ENCODE data around the gene NACAD.
A peak's percentile ranks its signal among the peaks of the same experiment; 100 is the strongest.
"Not testable (repeated sequence)": the region's sequence is repeated elsewhere in the genome, so short reads cannot be mapped to it uniquely, and the experiment has no call there.

Gene NACAD

GRCh38 chr7:45036796-45037195 is 52.0 kb downstream of the NACAD start:
- peaks cover 61% of the 10 kb centered on the region for H3K36me3 Mint-ChIP-seq (ENCODE audit: insufficient read depth)
- peak overlapping the region; percentile 73 for H3K4me3 Mint-ChIP-seq
- DNase-seq (ENCODE audit: low spot score in 2 of 2) (no peak), ATAC-seq (replicated peaks; ENCODE audit: extremely low read depth, poor library complexity, severe bottlenecking) (peak; percentile 33)
- no peaks in the 10 kb centered on the region for H3K9me3 Mint-ChIP-seq
- H3K27ac Mint-ChIP-seq (ENCODE audit: low read depth), result peak overlapping the region; percentile 84
- peaks cover 82% of the 10 kb centered on the region for H3K4me1 Mint-ChIP-seq
- H3K27me3 Mint-ChIP-seq, result no peaks in the 10 kb centered on the region

GRCh38 chr7:45036317-45036716 is 52.5 kb downstream of the NACAD start:
- Mint-ChIP-seq H3K4me3 (peak overlapping the region; percentile 73), H3K27me3 (no peaks in the 10 kb centered on the region), H3K4me1 (peaks cover 80% of the 10 kb centered on the region), H3K9me3 (no peaks in the 10 kb centered on the region), H3K27ac (ENCODE audit: low read depth) (peak overlapping the region; percentile 84), H3K36me3 (ENCODE audit: insufficient read depth) (peaks cover 59% of the 10 kb centered on the region)
- no peak for ATAC-seq (replicated peaks; ENCODE audit: extremely low read depth, poor library complexity, severe bottlenecking)
- no peak for DNase-seq (ENCODE audit: low spot score in 2 of 2)

GRCh38 chr7:45035893-45036292 is 52.9 kb downstream of the NACAD start:
- H3K9me3 Mint-ChIP-seq, result no peaks in the 10 kb centered on the region
- no peaks in the 10 kb centered on the region for H3K27me3 Mint-ChIP-seq
- H3K27ac Mint-ChIP-seq (ENCODE audit: low read depth), result peak overlapping the region; percentile 84
- peak overlapping the region; percentile 73 for H3K4me3 Mint-ChIP-seq
- ATAC-seq (replicated peaks; ENCODE audit: extremely low read depth, poor library complexity, severe bottlenecking) (peak; percentile 38), DNase-seq (ENCODE audit: low spot score in 2 of 2) (no peak)
- H3K36me3 Mint-ChIP-seq (ENCODE audit: insufficient read depth), result peaks cover 55% of the 10 kb centered on the region
- peaks cover 76% of the 10 kb centered on the region for H3K4me1 Mint-ChIP-seq

GRCh38 chr7:45035371-45035770 is 53.4 kb downstream of the NACAD start:
- peak overlapping the region; percentile 84 for H3K27ac Mint-ChIP-seq (ENCODE audit: low read depth)
- no peak for DNase-seq (ENCODE audit: low spot score in 2 of 2)
- peaks cover 72% of the 10 kb centered on the region for H3K4me1 Mint-ChIP-seq
- H3K4me3 Mint-ChIP-seq, result peak overlapping the region; percentile 73
- H3K27me3 Mint-ChIP-seq, result no peaks in the 10 kb centered on the region
- no peak for ATAC-seq (replicated peaks; ENCODE audit: extremely low read depth, poor library complexity, severe bottlenecking)
- peaks cover 50% of the 10 kb centered on the region for H3K36me3 Mint-ChIP-seq (ENCODE audit: insufficient read depth)
- H3K9me3 Mint-ChIP-seq, result no peaks in the 10 kb centered on the region

- Mint-ChIP-seq H3K36me3 (ENCODE audit: insufficient read depth) (peaks cover 49% of the 10 kb centered on the region), H3K4me3 (peak overlapping the region; percentile 13), H3K27ac (ENCODE audit: low read depth) (peak overlapping the region; percentile 84), H3K4me1 (peaks cover 75% of the 10 kb centered on the region)
- not testable (repeated sequence) for H3K9me3 Mint-ChIP-seq; ATAC-seq (replicated peaks; ENCODE audit: extremely low read depth, poor library complexity, severe bottlenecking); DNase-seq (ENCODE audit: low spot score in 2 of 2); H3K27me3 Mint-ChIP-seq
Measured at GRCh38 chr7:45034710-45035109, 54.1 kb downstream of the NACAD start.

GRCh38 chr7:45033931-45034290 is 54.9 kb downstream of the NACAD start:
- H3K4me3 Mint-ChIP-seq, result peak overlapping the region; percentile 67
- DNase-seq (ENCODE audit: low spot score in 2 of 2) (no peak), ATAC-seq (replicated peaks; ENCODE audit: extremely low read depth, poor library complexity, severe bottlenecking) (no peak)

GRCh38 chr7:45033261-45033930 is 55.4 kb downstream of the NACAD start:
- DNase-seq (ENCODE audit: low spot score in 2 of 2), result no peak
- no peaks in the 10 kb centered on the region for H3K27me3 Mint-ChIP-seq
- ATAC-seq (replicated peaks; ENCODE audit: extremely low read depth, poor library complexity, severe bottlenecking), result peak; percentile 67
- no peaks in the 10 kb centered on the region for H3K9me3 Mint-ChIP-seq
- H3K4me3 Mint-ChIP-seq, result peak overlapping the region; percentile 67
- peak overlapping the region; percentile 75 for H3K27ac Mint-ChIP-seq (ENCODE audit: low read depth)
- H3K4me1 Mint-ChIP-seq, result peaks cover 75% of the 10 kb centered on the region
- H3K36me3 Mint-ChIP-seq (ENCODE audit: insufficient read depth), result peaks cover 38% of the 10 kb centered on the region

More at GRCh38 chr7:45033931-45034290, 54.9 kb downstream of the NACAD start:
- no peaks in the 10 kb centered on the region for H3K9me3 Mint-ChIP-seq
- H3K27me3 Mint-ChIP-seq, result no peaks in the 10 kb centered on the region
- H3K27ac Mint-ChIP-seq (ENCODE audit: low read depth), result no peak overlapping the region
- H3K4me1 Mint-ChIP-seq, result peaks cover 76% of the 10 kb centered on the region
- peaks cover 42% of the 10 kb centered on the region for H3K36me3 Mint-ChIP-seq (ENCODE audit: insufficient read depth)

GRCh38 chr7:45032421-45032820 is 56.3 kb downstream of the NACAD start:
- Mint-ChIP-seq H3K4me3 (peak overlapping the region; percentile 67), H3K27me3 (no peaks in the 10 kb centered on the region), H3K27ac (ENCODE audit: low read depth) (peak overlapping the region; percentile 75), H3K4me1 (peaks cover 68% of the 10 kb centered on the region), H3K36me3 (ENCODE audit: insufficient read depth) (peaks cover 36% of the 10 kb centered on the region), H3K9me3 (no peaks in the 10 kb centered on the region)
- no peak for ATAC-seq (replicated peaks; ENCODE audit: extremely low read depth, poor library complexity, severe bottlenecking)
- no peak for DNase-seq (ENCODE audit: low spot score in 2 of 2)

- DNase-seq (ENCODE audit: low spot score in 2 of 2) (no peak), ATAC-seq (replicated peaks; ENCODE audit: extremely low read depth, poor library complexity, severe bottlenecking) (no peak)
- peaks cover 38% of the 10 kb centered on the region for H3K36me3 Mint-ChIP-seq (ENCODE audit: insufficient read depth)
- H3K27me3 Mint-ChIP-seq, result no peaks in the 10 kb centered on the region
- H3K9me3 Mint-ChIP-seq, result no peaks in the 10 kb centered on the region
- H3K27ac Mint-ChIP-seq (ENCODE audit: low read depth), result no peak overlapping the region
- peaks cover 71% of the 10 kb centered on the region for H3K4me1 Mint-ChIP-seq
- H3K4me3 Mint-ChIP-seq, result peak overlapping the region; percentile 67
Measured at GRCh38 chr7:45031829-45032228, 56.9 kb downstream of the NACAD start.

Data from central memory CD8-positive, alpha-beta T cell (primary cell).